TTC549 (cell line): Measurements from ENCODE around the gene AP3M1.

Experiments
- FAIRE-seq: peaks from 2 replicates; lab custom pipeline; 2012; peaks lifted over from hg19 to GRCh38; lab: Jason Lieb, UNC

The AP3M1 gene

GRCh38 chr10:74079936-74080590, 70.6 kb downstream of the AP3M1 start:
- FAIRE-seq, result no peak

GRCh38 chr10:74079028-74079935, 71.3 kb downstream of the AP3M1 start:
- FAIRE-seq, result no peak

- FAIRE-seq, result no peak
Measured at GRCh38 chr10:74078037-74078436, 72.6 kb downstream of the AP3M1 start.

- FAIRE-seq, result no peak
Measured at GRCh38 chr10:74077416-74077815, 73.2 kb downstream of the AP3M1 start.

GRCh38 chr10:74076961-74077360, 73.7 kb downstream of the AP3M1 start:
- FAIRE-seq, result no peak

- no peak for FAIRE-seq
Measured at GRCh38 chr10:74075906-74076305, 74.7 kb downstream of the AP3M1 start.

- no peak for FAIRE-seq
Measured at GRCh38 chr10:74072503-74072902, 78.1 kb downstream of the AP3M1 start.

GRCh38 chr10:74071157-74071556, 79.5 kb downstream of the AP3M1 start:
- no peak for FAIRE-seq
